K562 (cell line): ENCODE results near the gene GNPAT. TPM values are rescaled to one million over a fixed set of nuclear protein-coding genes. Genes with fewer than 3 reads are reported as not detected.

Experiments
- ARNT ChIP-seq, 2 experiments: fragments of 450-650 bp; IDR thresholded peaks; 2 replicates each; pipeline ENCODE4 v1.6.1; 2016; ENCODE audit warnings: mild to moderate bottlenecking in 1 of 2
- CBX5 ChIP-seq: IDR thresholded peaks from 2 replicates; pipeline ENCODE4 v1.6.1; 2014; ENCODE audit warnings: low read depth, borderline replicate concordance
- CTBP1 ChIP-seq: fragments of 450-650 bp; IDR thresholded peaks from 2 replicates; pipeline ENCODE4 v1.6.1; 2016; ENCODE audit warnings: borderline replicate concordance
- DMBX1 ChIP-seq: fragments of 250-450 bp; sonication (Bioruptor Pico); IDR thresholded peaks from 2 replicates; pipeline ENCODE4 v1.8.0; 2022; ENCODE audit warnings: inconsistent platforms, mild to moderate bottlenecking, moderate library complexity, borderline replicate concordance
- HDAC2 ChIP-seq: fragments of 450-650 bp; IDR thresholded peaks from 2 replicates; pipeline ENCODE4 v1.6.1; 2016; ENCODE audit warnings: mild to moderate bottlenecking
- HMG20B ChIP-seq: fragments of 250-450 bp; sonication (Bioruptor Pico); IDR thresholded peaks from 2 replicates; pipeline ENCODE4 v1.5.0; 2021; ENCODE audit warnings: mild to moderate bottlenecking
- HMGN3 ChIP-seq: IDR thresholded peaks from 2 replicates; pipeline ENCODE4 v1.6.1; 2011; ENCODE audit warnings: borderline replicate concordance, low read depth, mild to moderate bottlenecking, mixed read lengths, low read length; ENCODE audit not compliant: insufficient read length; ENCODE audit errors: extremely low read depth
- HSF4 ChIP-seq: fragments of 250-450 bp; sonication (Bioruptor Pico); IDR thresholded peaks from 2 replicates; pipeline ENCODE4 v2.1.2; 2022; ENCODE audit warnings: mild to moderate bottlenecking, moderate library complexity, borderline replicate concordance
- LCOR ChIP-seq: sonication (generic); formaldehyde crosslinking; IDR thresholded peaks from 2 replicates; pipeline ENCODE4 v1.8.0; 2022; ENCODE audit warnings: mild to moderate bottlenecking, missing genetic modification reagents
- NCOR1 ChIP-seq: fragments of 450-650 bp; IDR thresholded peaks from 2 replicates; pipeline ENCODE4 v1.6.1; 2016; ENCODE audit warnings: mild to moderate bottlenecking, moderate library complexity
- NR2C2 ChIP-seq, 2 experiments: fragments of 200-800 bp in 1 of 2; sonication (Bioruptor generic) in 1 of 2; sonication (generic) in 1 of 2; formaldehyde crosslinking in 1 of 2; IDR thresholded peaks; 2 replicates each; pipeline versions ENCODE4 v1.6.1 to v1.8.0; 2016 to 2022; ENCODE audit warnings: mild to moderate bottlenecking in 1 of 2, missing compliant biosample characterization in 1 of 2, missing genetic modification characterization in 1 of 2, missing genetic modification reagents in 1 of 2
- POLR2AphosphoS5 ChIP-seq: IDR thresholded peaks from 2 replicates; pipeline ENCODE4 v1.6.1; 2011; ENCODE audit warnings: mild to moderate bottlenecking, low read depth, low read length, moderate library complexity; ENCODE audit not compliant: control insufficient read depth, insufficient read depth
- RCOR1 ChIP-seq, 2 experiments: IDR thresholded peaks; 2 replicates each; pipeline ENCODE4 v1.6.1; 2012; ENCODE audit warnings: low read depth in 2 of 2, low read length in 2 of 2, borderline replicate concordance in 1 of 2, improper control_type of control experiment in 1 of 2
- U2AF2 ChIP-seq: fragments of 200-400 bp; formaldehyde crosslinking; optimal IDR thresholded peaks from 2 replicates; pipeline ENCODE3; 2017; ENCODE audit warnings: low read depth, mild to moderate bottlenecking, low read length
- YY1 ChIP-seq, 3 experiments: IDR thresholded peaks; 2 replicates each; pipeline ENCODE4 v1.6.1; 2011; ENCODE audit warnings: low read length in 2 of 3, mild to moderate bottlenecking in 2 of 3, moderate library complexity in 2 of 3, borderline replicate concordance in 1 of 3, control low read depth in 1 of 3, low read depth in 1 of 3; ENCODE audit not compliant: insufficient read depth in 3 of 3, insufficient replicate concordance in 2 of 3, control insufficient read depth in 1 of 3, insufficient read length in 1 of 3; ENCODE audit errors: extremely low read depth in 1 of 3
- ZNF830 ChIP-seq: fragments of 250-450 bp; sonication (Bioruptor Pico); IDR thresholded peaks from 2 replicates; pipeline ENCODE4 v1.5.0; 2021; ENCODE audit warnings: mild to moderate bottlenecking
- polyA plus RNA-seq, 8 experiments: library from polyadenylated mRNA; depleted of rRNA in 4 of 8; stranded (reverse) in 5 of 8; unstranded in 3 of 8; fragments of >200 nt; fragmentation: Nextera tagmentation in 2 of 8; fragmentation: Illumina TruSeq in 1 of 8; extraction: Ambion mirVana in 2 of 8; extraction: Trizol in 1 of 8; gene quantifications; 2 replicates each; pipeline versions ENCODE4 v1.2.1 to v1.2.3, GENCODE V29; 2011 to 2014; ENCODE audit warnings: inconsistent platforms in 1 of 8, missing spikeins in 1 of 8
- total RNA-seq, 7 experiments: library from RNA; depleted of rRNA in 6 of 7; stranded (reverse); fragments of >200 nt in 6 of 7; fragmentation: Illumina TruSeq in 2 of 7; extraction: Trizol in 2 of 7; gene quantifications; 2 replicates each; pipeline versions ENCODE4 v1.2.1 to v1.2.3, GENCODE V29; 2011 to 2021; ENCODE audit warnings: low replicate concordance in 1 of 7
- TF ChIP-seq, protein P1 (sequence below): fragments of 450-650 bp; conservative IDR thresholded peaks from 2 replicates; pipeline ENCODE4 v1.6.1; 2016; ENCODE audit warnings: missing genetic modification characterization, low read depth, mild to moderate bottlenecking, missing compliant biosample characterization, moderate library complexity
- TF ChIP-seq, protein P2 (sequence below): fragments of 250-450 bp; sonication (Bioruptor Pico); IDR thresholded peaks from 2 replicates; pipeline ENCODE4 v1.8.0; 2021; ENCODE audit warnings: mild to moderate bottlenecking, moderate library complexity
- TF ChIP-seq, protein P3 (sequence below), 2 experiments: fragments of 200-800 bp in 1 of 2; sonication (Bioruptor generic) in 1 of 2; sonication (generic) in 1 of 2; formaldehyde crosslinking in 1 of 2; IDR thresholded peaks in 1 of 2; conservative IDR thresholded peaks in 1 of 2; 2 replicates each; pipeline versions ENCODE4 v1.5.0 to v1.6.1; 2016 to 2020; ENCODE audit warnings: missing compliant biosample characterization in 1 of 2, missing genetic modification characterization in 1 of 2, missing genetic modification reagents in 1 of 2
- TF ChIP-seq, protein P4 (sequence below): fragments of 250-450 bp; sonication (Bioruptor Pico); IDR thresholded peaks from 2 replicates; pipeline ENCODE4 v1.8.0; 2022; ENCODE audit warnings: inconsistent platforms

Gene GNPAT
- total and polyA plus RNA-seq, 9 of the 15 experiments (the other 6 are each of a cell fraction or from before 2014, with no cell fraction given): 32.1 to 68.8 (median 50.7) TPM

DNA sequence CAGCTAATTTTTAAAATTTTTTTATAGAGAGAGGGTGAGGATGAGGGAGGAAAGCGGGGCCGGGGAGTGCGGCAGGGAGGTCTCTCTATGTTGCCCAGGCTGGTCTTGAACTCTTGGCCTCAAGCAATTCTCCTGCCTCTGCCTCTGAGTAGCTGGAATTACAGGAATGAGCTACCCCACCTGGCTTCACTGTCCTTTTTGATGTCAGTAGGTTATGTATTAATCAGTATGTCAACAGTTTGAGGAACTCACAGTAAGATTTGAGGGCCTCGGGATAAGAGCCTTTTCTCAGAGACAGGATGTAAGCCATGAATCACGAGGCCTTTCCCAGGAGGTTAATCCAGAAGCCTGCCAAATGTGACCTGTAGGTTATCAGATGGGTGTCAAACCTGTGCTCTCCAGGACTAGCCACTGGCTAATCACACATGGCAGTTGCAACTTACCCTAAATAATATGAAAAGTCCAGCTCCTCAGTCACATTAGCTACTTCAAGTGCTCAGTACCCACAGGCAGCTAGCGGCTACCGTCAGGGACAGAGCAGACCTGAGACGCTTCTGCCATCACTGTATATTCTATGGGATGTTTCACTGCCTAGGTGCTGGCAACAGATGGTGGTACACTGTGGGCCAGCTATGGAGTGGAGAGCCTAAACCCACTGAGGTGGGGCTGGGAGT is 46.0 kb upstream of the GNPAT start (continued):
- TF ChIP-seq ARNT (IDR thresholded peaks at IDR 0.05) (no peak), CBX5 (no peak), ZNF830 (CRISPR knock-in tag) (no peak), DMBX1 (CRISPR knock-in tag) (peak; percentile 51; the same call in 1 of the 2 replicates), HMG20B (no peak), U2AF2 (no peak), NR2C2 (CRISPR knock-in tag; IDR thresholded peaks at IDR 0.05) (no peak), NR2C2 (tag; IDR thresholded peaks at IDR 0.05) (peak; percentile 71), YY1 (IDR thresholded peaks at IDR 0.05; ENCODE audit: borderline replicate concordance in 1 of 3, control insufficient read depth in 1 of 3, extremely low read depth in 1 of 3, insufficient read depth in 3 of 3, insufficient read length in 1 of 3, insufficient replicate concordance in 2 of 3, low read depth in 1 of 3, low read length in 2 of 3) (no peak), LCOR (CRISPR knock-in tag) (no peak), HMGN3 (no peak), HDAC2 (peak; percentile 38; the same call in 1 of the 2 replicates), NCOR1 (peak; percentile 37; the same call in 1 of the 2 replicates), CTBP1 (peak; percentile 77), RCOR1 (IDR thresholded peaks at IDR 0.05; ENCODE audit: borderline replicate concordance in 1 of 2, low read depth in 2 of 2, low read length in 2 of 2) (peak in 1 of 2 experiments; percentile 96; a peak in 2 of 4 replicates), HSF4 (CRISPR knock-in tag) (no peak), POLR2AphosphoS5 (0 out of 2 replicates have a peak, but pooled peaks have one; percentile 20)
- TF ChIP-seq, protein P1, sequence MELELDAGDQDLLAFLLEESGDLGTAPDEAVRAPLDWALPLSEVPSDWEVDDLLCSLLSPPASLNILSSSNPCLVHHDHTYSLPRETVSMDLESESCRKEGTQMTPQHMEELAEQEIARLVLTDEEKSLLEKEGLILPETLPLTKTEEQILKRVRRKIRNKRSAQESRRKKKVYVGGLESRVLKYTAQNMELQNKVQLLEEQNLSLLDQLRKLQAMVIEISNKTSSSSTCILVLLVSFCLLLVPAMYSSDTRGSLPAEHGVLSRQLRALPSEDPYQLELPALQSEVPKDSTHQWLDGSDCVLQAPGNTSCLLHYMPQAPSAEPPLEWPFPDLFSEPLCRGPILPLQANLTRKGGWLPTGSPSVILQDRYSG (tag): no peak
- TF ChIP-seq, protein P2, sequence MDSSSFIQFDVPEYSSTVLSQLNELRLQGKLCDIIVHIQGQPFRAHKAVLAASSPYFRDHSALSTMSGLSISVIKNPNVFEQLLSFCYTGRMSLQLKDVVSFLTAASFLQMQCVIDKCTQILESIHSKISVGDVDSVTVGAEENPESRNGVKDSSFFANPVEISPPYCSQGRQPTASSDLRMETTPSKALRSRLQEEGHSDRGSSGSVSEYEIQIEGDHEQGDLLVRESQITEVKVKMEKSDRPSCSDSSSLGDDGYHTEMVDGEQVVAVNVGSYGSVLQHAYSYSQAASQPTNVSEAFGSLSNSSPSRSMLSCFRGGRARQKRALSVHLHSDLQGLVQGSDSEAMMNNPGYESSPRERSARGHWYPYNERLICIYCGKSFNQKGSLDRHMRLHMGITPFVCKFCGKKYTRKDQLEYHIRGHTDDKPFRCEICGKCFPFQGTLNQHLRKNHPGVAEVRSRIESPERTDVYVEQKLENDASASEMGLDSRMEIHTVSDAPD (CRISPR knock-in tag): no peak
- TF ChIP-seq, protein P3, sequence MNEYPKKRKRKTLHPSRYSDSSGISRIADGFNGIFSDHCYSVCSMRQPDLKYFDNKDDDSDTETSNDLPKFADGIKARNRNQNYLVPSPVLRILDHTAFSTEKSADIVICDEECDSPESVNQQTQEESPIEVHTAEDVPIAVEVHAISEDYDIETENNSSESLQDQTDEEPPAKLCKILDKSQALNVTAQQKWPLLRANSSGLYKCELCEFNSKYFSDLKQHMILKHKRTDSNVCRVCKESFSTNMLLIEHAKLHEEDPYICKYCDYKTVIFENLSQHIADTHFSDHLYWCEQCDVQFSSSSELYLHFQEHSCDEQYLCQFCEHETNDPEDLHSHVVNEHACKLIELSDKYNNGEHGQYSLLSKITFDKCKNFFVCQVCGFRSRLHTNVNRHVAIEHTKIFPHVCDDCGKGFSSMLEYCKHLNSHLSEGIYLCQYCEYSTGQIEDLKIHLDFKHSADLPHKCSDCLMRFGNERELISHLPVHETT (CRISPR knock-in tag; conservative IDR thresholded peaks at IDR 0.05 in 1 of 2, IDR thresholded peaks at IDR 0.05 in 1 of 2): 0 out of 4 replicates have a peak, but pooled peaks of 1 of the 2 experiments have one; percentile 32
- TF ChIP-seq, protein P4, sequence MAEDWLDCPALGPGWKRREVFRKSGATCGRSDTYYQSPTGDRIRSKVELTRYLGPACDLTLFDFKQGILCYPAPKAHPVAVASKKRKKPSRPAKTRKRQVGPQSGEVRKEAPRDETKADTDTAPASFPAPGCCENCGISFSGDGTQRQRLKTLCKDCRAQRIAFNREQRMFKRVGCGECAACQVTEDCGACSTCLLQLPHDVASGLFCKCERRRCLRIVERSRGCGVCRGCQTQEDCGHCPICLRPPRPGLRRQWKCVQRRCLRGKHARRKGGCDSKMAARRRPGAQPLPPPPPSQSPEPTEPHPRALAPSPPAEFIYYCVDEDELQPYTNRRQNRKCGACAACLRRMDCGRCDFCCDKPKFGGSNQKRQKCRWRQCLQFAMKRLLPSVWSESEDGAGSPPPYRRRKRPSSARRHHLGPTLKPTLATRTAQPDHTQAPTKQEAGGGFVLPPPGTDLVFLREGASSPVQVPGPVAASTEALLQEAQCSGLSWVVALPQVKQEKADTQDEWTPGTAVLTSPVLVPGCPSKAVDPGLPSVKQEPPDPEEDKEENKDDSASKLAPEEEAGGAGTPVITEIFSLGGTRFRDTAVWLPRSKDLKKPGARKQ (CRISPR knock-in tag): no peak
